ENCODE measurements around the gene RASSF9. TPM values are rescaled to one million over a fixed set of nuclear protein-coding genes. Genes with fewer than 3 reads are reported as not detected.

RASSF9 gene
- total RNA-seq, 1 donor from 2014 or later, result not detected

- TF ChIP-seq CTCF (IDR thresholded peaks at IDR 0.05) (no peak), EZH2phosphoT487 (IDR thresholded peaks at IDR 0.05) (no peak), EZH2 (IDR thresholded peaks at IDR 0.05) (no peak)
- H3K4me3 ChIP-seq, result no peak overlapping the region
Observed at GRCh38 chr12:85782711-85783110, 53.5 kb downstream of the RASSF9 start.

GRCh38 chr12:85781766-85782165 is 54.4 kb downstream of the RASSF9 start:
- H3K4me1 Mint-ChIP-seq, result peaks cover 10% of the 10 kb centered on the region
- no peak overlapping the region for H3K4me3 Mint-ChIP-seq
- H3K9me3 ChIP-seq (ENCODE audit: low read depth), result no peaks in the 10 kb centered on the region
- no peaks in the 10 kb centered on the region for H3K36me3 ChIP-seq
- TF ChIP-seq CTCF (IDR thresholded peaks at IDR 0.05) (no peak), EZH2phosphoT487 (IDR thresholded peaks at IDR 0.05) (no peak), EZH2 (IDR thresholded peaks at IDR 0.05) (no peak)
- H3K4me1 ChIP-seq, result peaks cover 15% of the 10 kb centered on the region
- H2AFZ ChIP-seq (replicated peaks), result no peak overlapping the region
- no peak overlapping the region for H3K4me2 ChIP-seq
- H3K79me2 ChIP-seq (ENCODE audit: low read depth), result no peaks in the 10 kb centered on the region
- H3K36me3 Mint-ChIP-seq, result no peaks in the 10 kb centered on the region
- no peak overlapping the region for H3K27ac Mint-ChIP-seq
- H3K9ac ChIP-seq, result no peak overlapping the region
- H3K27me3 Mint-ChIP-seq (ENCODE audit: insufficient read depth, low read depth), result no peaks in the 10 kb centered on the region
- peaks cover 6% of the 10 kb centered on the region for H3K9me3 Mint-ChIP-seq
- no peak overlapping the region for H3K4me3 ChIP-seq
- no peak overlapping the region for H3K27ac ChIP-seq
- H3K27me3 ChIP-seq, result no peaks in the 10 kb centered on the region
- H4K20me1 ChIP-seq (ENCODE audit: low read depth), result no peaks in the 10 kb centered on the region
- DNase-seq (ENCODE audit: low spot score), result no peak
- H3F3A ChIP-seq (ENCODE audit: low read depth), result no peaks in the 10 kb centered on the region

More at GRCh38 chr12:85782711-85783110, 53.5 kb downstream of the RASSF9 start:
- H3K4me3 Mint-ChIP-seq, result no peak overlapping the region
- DNase-seq (ENCODE audit: low spot score), result no peak
- Histone ChIP-seq H3K79me2 (ENCODE audit: low read depth) (no peaks in the 10 kb centered on the region), H3K36me3 (no peaks in the 10 kb centered on the region), H3K27me3 (no peaks in the 10 kb centered on the region), H3K4me2 (no peak overlapping the region), H3K4me1 (peaks cover 15% of the 10 kb centered on the region), H3F3A (ENCODE audit: low read depth) (no peaks in the 10 kb centered on the region), H2AFZ (replicated peaks) (no peak overlapping the region), H3K9me3 (ENCODE audit: low read depth) (no peaks in the 10 kb centered on the region), H3K9ac (no peak overlapping the region), H3K27ac (no peak overlapping the region), H4K20me1 (ENCODE audit: low read depth) (no peaks in the 10 kb centered on the region)
- H3K27me3 Mint-ChIP-seq (ENCODE audit: insufficient read depth, low read depth), result no peaks in the 10 kb centered on the region
- H3K27ac Mint-ChIP-seq, result no peak overlapping the region
- H3K4me1 Mint-ChIP-seq, result peaks cover 10% of the 10 kb centered on the region
- no peaks in the 10 kb centered on the region for H3K36me3 Mint-ChIP-seq
- H3K9me3 Mint-ChIP-seq, result peaks cover 8% of the 10 kb centered on the region

GRCh38 chr12:85779768-85780167 is 56.4 kb downstream of the RASSF9 start:
- peak overlapping the region; percentile 32 for H2AFZ ChIP-seq (replicated peaks)
- no peaks in the 10 kb centered on the region for H3K27me3 Mint-ChIP-seq (ENCODE audit: insufficient read depth, low read depth)
- H3K4me2 ChIP-seq, result no peak overlapping the region

More at GRCh38 chr12:85779768-85780167, 56.4 kb downstream of the RASSF9 start:
- Mint-ChIP-seq H3K9me3 (no peaks in the 10 kb centered on the region), H3K36me3 (no peaks in the 10 kb centered on the region), H3K4me3 (no peak overlapping the region), H3K27ac (no peak overlapping the region), H3K4me1 (peaks cover 10% of the 10 kb centered on the region)
- Histone ChIP-seq H3K9ac (no peak overlapping the region), H3K4me3 (no peak overlapping the region), H3K27ac (no peak overlapping the region), H3K9me3 (ENCODE audit: low read depth) (no peaks in the 10 kb centered on the region), H3K79me2 (ENCODE audit: low read depth) (no peaks in the 10 kb centered on the region), H3K27me3 (no peaks in the 10 kb centered on the region), H3F3A (ENCODE audit: low read depth) (no peaks in the 10 kb centered on the region), H3K36me3 (no peaks in the 10 kb centered on the region), H3K4me1 (peaks cover 26% of the 10 kb centered on the region), H4K20me1 (ENCODE audit: low read depth) (no peaks in the 10 kb centered on the region)
- TF ChIP-seq EZH2 (IDR thresholded peaks at IDR 0.05) (no peak), CTCF (IDR thresholded peaks at IDR 0.05) (no peak), EZH2phosphoT487 (IDR thresholded peaks at IDR 0.05) (no peak)
- no peak for DNase-seq (ENCODE audit: low spot score)
